Activated naive CD4-positive, alpha-beta T cell treated with anti-CD3 and anti-CD28 coated beads, Interleukin-2, amount 50 U/mL, for 24 hours (primary cell): ENCODE measurements around the gene SHISA2.
"Not testable (repeated sequence)": the region's sequence is repeated elsewhere in the genome, so short reads cannot be mapped to it uniquely, and the experiment has no call there.

Experiments
- H3K27ac Mint-ChIP-seq: one replicate; pipeline ENCODE4 v1.8.0; 2021; ENCODE audit warnings: mild to moderate bottlenecking, mixed read lengths
- H3K27me3 Mint-ChIP-seq: one replicate; pipeline ENCODE4 v1.8.0; 2021; ENCODE audit warnings: mixed read lengths
- H3K36me3 Mint-ChIP-seq: one replicate; pipeline ENCODE4 v1.8.0; 2021; ENCODE audit warnings: mixed read lengths
- H3K4me1 Mint-ChIP-seq: one replicate; pipeline ENCODE4 v1.8.0; 2021; ENCODE audit warnings: mixed read lengths
- H3K4me3 Mint-ChIP-seq: one replicate; pipeline ENCODE4 v1.8.0; 2021; ENCODE audit warnings: mild to moderate bottlenecking, mixed read lengths
- H3K9me3 Mint-ChIP-seq: one replicate; pipeline ENCODE4 v1.8.0; 2021; ENCODE audit warnings: mixed read lengths

The SHISA2 gene

DNA sequence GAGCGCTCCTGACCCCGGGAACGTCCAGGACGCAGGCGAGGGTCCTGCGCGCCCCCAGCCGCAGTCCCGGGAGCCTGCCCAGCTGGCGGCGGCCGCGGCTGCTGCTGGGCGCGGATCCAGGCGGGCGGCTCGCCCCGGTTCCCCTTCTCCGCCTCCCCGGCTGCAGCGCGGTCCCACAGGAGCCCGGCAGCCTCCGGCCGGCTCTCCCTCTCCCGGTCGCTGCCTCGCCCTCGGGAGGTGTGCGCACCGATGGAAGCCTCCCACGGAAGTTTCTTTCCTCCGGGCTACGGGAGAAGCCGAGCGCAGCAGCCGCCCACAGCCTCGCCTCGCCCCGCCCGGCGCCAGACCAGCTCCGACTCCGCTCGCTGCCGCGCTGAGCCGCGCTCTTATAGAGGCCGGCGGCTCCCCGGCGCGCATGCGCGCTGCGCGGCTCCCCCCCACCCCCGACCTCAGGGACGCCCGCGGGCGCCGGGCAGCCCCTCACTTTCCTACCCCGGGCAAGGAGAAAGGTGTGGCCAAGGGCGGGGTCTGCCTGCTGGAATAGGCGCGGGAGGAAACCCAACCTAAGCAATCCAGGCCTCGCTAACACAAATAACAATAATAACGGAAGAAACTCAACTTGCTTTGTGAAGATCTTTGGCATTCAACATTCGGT, at the start of gene SHISA2:
SHISA2 (minus strand) TSS at position 360 of the 655 bp plus-strand sequence. CDS start 1,041 bp downstream, outside the sequence.
- peaks cover 15% of the 10 kb centered on the region for H3K27me3 Mint-ChIP-seq
- H3K36me3 Mint-ChIP-seq, result no peaks in the 10 kb centered on the region
- no peaks in the 10 kb centered on the region for H3K9me3 Mint-ChIP-seq
- H3K4me1 Mint-ChIP-seq, result peaks cover 15% of the 10 kb centered on the region
- H3K4me3 Mint-ChIP-seq, result peak within 1 kb of the TSS; percentile 74
- H3K27ac Mint-ChIP-seq, result no peak within 1 kb of the TSS

DNA sequence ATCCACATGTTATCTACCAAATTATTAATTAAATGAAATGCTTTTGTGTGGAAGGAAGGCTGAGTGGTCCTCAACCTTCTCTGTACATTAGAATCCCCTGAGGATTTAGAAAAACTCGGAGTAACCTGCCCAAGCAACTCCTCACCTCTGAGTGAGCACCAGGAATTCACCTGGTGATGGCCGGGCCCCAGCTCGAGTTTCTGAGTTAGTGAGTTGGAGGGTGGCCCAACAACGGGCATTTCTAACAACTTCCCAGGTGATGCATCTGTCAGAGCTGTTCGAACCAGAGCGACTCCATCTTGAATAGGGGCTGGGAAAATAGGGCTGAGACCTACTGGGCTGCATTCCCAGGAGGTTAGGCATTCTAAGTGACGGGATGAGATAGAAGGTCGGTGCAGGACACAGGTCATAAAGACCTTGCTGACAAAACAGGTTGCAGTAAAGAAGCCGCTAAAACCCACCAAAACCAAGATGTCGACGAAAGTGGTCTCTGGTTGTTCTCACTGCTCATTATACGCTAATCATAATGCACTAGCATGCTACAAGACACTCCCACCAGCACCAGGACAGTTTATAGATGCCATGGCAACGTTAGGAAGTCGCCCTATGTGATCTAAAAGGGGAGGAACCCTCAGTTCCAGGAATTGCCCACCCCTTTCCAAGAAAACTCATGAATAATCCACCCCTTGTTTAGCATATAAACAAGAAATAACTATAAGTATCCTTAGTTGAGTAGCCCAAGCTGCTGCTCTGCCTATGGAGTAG, 44.2 kb upstream of the SHISA2 start:
- no peaks in the 10 kb centered on the region for H3K4me1 Mint-ChIP-seq
- H3K9me3 Mint-ChIP-seq, result no peaks in the 10 kb centered on the region
- no peaks in the 10 kb centered on the region for H3K36me3 Mint-ChIP-seq
- no peak overlapping the region for H3K27ac Mint-ChIP-seq
- peaks cover 19% of the 10 kb centered on the region for H3K27me3 Mint-ChIP-seq
- H3K4me3 Mint-ChIP-seq, result no peak overlapping the region

DNA sequence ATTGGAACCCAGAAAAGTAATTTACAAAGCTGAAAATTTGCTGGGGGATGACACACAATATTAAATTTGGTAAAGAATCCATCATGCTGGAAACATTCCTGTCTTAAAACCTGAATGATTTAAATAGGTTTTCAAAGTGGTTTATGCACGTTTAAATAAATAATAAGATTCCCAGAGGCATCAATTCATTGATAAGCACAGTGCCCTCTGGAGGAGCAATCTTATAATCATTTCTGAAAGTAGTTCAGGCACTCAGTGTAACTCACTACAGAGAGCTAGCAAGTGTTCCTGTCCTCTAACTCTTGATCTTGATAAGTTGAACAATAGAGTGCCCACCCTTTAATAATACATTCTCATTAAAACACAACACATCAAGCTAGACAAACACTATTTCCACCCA, 43.5 kb upstream of the SHISA2 start:
- Mint-ChIP-seq H3K4me3 (no peak overlapping the region), H3K27me3 (peaks cover 19% of the 10 kb centered on the region), H3K36me3 (no peaks in the 10 kb centered on the region), H3K9me3 (no peaks in the 10 kb centered on the region), H3K4me1 (no peaks in the 10 kb centered on the region), H3K27ac (no peak overlapping the region)

DNA sequence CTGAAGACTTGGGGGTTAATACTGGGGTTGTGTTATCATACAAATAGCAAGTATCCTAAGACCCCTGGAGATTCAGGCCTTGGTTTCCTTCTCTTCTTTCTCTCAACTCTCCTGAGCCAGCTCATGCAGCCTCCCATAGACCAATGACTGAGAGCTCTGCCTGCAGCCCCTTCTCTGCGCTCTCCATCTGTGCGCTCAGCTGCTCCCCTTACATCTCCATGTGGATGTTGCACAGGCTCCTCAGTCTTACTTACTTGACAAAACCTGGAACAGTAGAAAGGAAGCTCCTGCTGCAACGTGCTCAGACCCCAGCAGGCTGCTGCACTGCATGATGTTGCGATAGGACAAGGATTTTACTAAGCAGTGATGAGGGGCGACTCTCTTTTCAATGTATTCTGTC, 25.0 kb upstream of the SHISA2 start:
- H3K9me3 Mint-ChIP-seq, H3K4me1 Mint-ChIP-seq, H3K27ac Mint-ChIP-seq, H3K4me3 Mint-ChIP-seq, H3K36me3 Mint-ChIP-seq: not testable (repeated sequence)
- peaks cover 16% of the 10 kb centered on the region for H3K27me3 Mint-ChIP-seq

DNA sequence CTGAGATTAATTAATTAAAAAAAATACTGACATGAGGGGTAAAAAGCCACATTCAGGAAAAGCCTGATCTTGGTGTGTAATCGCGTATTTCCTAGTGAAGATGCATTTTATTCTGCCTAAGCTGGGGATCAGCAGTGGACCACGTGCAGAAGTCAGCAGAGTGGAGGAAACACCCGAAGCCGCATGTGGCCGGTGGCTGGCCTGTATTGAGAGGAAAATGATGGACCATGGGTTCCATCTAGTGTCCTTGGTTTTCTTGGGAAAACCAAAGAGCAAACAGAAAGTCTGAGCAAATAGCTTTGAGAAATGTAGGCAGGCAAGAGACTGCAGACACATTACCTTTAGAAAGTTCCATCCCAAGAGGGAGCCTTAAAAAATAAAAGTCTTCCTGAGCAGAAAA, 23.7 kb upstream of the SHISA2 start:
- Mint-ChIP-seq H3K36me3 (no peaks in the 10 kb centered on the region), H3K9me3 (no peaks in the 10 kb centered on the region), H3K27me3 (peaks cover 20% of the 10 kb centered on the region), H3K4me3 (no peak overlapping the region), H3K27ac (no peak overlapping the region), H3K4me1 (no peaks in the 10 kb centered on the region)

DNA sequence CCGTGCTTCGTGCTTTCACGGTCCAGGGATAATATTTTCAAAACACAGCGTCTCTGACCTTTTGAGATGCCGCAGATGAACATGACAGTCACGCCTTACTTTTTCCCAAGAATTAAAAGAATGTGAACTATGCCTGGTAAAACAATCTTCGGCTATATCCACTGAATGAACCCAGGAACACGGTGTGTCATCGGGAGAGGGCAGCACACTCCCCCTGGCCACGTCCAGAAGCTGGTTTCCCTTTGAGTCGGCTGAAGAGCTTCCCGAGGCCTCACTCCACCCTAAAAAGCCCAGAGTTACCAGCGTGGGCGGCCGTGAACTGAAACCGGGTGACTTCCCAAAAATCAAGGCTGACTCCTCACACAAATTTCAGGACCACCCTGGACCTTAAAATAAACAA, 22.9 kb upstream of the SHISA2 start:
- peaks cover 21% of the 10 kb centered on the region for H3K27me3 Mint-ChIP-seq
- no peaks in the 10 kb centered on the region for H3K9me3 Mint-ChIP-seq
- H3K27ac Mint-ChIP-seq, result no peak overlapping the region
- H3K4me1 Mint-ChIP-seq, result no peaks in the 10 kb centered on the region
- no peak overlapping the region for H3K4me3 Mint-ChIP-seq
- H3K36me3 Mint-ChIP-seq, result no peaks in the 10 kb centered on the region

DNA sequence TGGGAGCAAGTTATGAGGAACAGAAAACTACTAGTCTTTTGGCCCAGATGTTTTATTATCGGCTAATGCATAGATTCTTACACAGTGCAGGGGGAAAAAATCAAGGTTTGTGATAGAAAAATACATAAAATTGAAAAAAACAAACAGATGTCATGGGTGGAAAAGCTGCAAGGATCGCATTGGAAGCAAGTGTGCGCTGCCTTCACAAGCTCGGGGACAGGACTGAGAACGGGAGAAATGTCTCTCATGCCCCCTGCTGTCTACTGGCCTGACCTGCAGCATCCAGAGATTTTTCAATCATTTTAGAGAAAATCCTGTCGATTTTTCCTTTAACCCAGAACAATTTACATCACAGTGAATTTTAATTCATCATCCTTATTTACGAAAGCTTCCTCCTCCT, 20.5 kb upstream of the SHISA2 start:
- H3K27me3 Mint-ChIP-seq, result peaks cover 19% of the 10 kb centered on the region
- H3K4me1 Mint-ChIP-seq, result not testable (repeated sequence)

DNA sequence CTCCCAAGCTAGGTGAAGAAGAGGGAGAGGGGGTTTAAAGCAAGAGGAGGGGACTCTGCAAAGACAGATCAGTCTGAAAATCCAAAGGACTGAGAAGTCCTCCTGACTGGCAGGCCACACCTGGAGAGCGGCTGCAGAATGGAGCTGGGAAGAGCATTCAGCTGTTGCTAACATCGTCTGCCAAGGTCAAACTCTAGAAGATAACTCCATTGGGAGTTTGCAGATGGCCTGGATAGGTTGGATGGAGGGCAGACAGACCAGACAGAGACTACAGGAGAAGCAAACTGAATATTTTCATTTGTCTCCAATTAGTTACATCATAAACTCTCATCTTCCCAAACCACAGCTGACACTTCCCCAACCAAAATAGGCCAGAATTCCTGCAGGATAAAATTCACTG, 19.9 kb upstream of the SHISA2 start:
- Mint-ChIP-seq H3K27ac (no peak overlapping the region), H3K4me3 (no peak overlapping the region), H3K27me3 (peaks cover 15% of the 10 kb centered on the region), H3K4me1 (no peaks in the 10 kb centered on the region), H3K9me3 (no peaks in the 10 kb centered on the region), H3K36me3 (no peaks in the 10 kb centered on the region)

More for the DNA sequence above, 20.5 kb upstream of the SHISA2 start:
- H3K27ac Mint-ChIP-seq, H3K9me3 Mint-ChIP-seq, H3K4me3 Mint-ChIP-seq, H3K36me3 Mint-ChIP-seq: not testable (repeated sequence)

DNA sequence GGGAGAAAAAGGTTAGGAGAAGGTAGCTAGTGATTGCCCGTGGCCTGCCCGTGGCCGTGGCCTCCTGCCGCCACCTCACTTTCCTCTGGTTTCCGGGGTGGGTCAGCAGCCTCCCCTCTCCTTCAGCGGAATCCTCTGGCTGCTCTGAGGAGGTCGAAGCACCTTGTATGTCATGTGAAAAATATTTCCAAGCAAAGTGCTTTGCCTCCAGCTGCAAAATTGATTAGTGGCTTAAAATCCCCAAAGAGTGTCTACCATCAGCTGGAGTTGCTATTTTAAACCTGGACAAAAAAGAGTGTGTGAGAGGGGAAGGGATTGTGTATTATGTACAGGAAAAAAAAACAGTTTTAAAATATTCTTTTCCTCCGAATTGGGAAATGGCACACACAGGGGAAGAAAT, 17.8 kb upstream of the SHISA2 start:
- H3K4me1 Mint-ChIP-seq, H3K4me3 Mint-ChIP-seq, H3K27ac Mint-ChIP-seq, H3K36me3 Mint-ChIP-seq, H3K9me3 Mint-ChIP-seq: not testable (repeated sequence)
- H3K27me3 Mint-ChIP-seq, result peaks cover 12% of the 10 kb centered on the region

DNA sequence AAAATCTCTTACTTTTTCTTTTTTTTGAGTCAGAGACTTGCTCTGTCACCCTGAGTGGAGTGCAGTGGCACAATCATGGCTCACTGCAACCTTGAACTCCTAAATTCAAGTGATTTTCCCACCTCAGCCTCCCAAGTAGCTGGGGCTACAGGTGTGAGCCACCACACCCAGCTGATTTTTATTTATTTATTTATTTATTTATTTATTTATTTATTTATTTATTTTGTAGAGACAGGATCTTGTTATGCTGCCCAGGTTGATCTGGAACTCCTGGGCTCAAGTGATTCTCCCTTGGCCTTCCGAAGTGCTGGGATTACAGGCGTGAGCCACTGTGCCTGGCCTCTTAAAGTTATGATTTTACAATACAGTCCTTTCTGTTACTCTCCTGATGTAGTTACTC, 16.6 kb upstream of the SHISA2 start:
- H3K27me3 Mint-ChIP-seq, result peaks cover 12% of the 10 kb centered on the region
- H3K36me3 Mint-ChIP-seq, H3K27ac Mint-ChIP-seq, H3K4me3 Mint-ChIP-seq, H3K9me3 Mint-ChIP-seq, H3K4me1 Mint-ChIP-seq: not testable (repeated sequence)

DNA sequence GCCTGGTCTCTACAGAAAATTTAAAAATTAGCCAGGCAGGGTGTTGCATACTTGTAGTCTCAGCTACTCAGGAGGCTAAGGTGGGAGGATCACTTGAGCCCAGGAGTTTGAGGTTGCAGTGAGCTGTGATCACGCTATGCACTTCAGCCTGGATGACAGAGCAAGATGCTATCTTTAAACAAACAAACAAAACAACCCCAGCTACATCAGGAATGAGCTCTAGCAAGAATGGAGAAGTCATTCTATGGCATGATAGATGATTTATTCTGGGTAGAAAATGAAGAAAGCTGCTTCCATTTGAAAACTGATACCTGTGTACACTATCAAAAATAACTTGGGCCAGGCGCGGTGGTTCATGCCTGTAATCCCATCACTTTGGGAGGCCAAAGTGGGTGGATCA, 15.8 kb upstream of the SHISA2 start:
- H3K27ac Mint-ChIP-seq, result no peak overlapping the region
- H3K4me3 Mint-ChIP-seq, result no peak overlapping the region
- H3K4me1 Mint-ChIP-seq, result no peaks in the 10 kb centered on the region
- H3K36me3 Mint-ChIP-seq, result no peaks in the 10 kb centered on the region
- no peaks in the 10 kb centered on the region for H3K9me3 Mint-ChIP-seq
- H3K27me3 Mint-ChIP-seq, result peaks cover 12% of the 10 kb centered on the region

DNA sequence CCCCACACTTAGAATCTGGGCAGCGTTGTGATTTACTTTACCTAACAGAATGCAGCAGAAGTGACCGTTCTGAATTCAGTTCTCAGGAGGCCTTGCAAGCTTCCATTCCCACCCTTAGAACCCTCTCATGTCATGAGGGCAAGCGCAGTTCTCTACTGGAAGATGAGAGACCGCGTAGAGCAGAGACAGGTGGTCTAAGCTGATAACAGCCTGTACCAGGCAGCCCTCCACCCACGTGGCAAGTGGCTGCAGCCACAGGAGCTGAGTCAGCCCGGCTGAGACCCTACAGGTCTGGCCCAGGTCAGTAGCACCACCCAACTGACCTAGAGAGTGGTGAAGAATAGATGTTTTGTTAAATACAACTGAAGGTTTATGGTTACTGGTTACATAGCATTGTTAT, 14.7 kb upstream of the SHISA2 start:
- not testable (repeated sequence) for H3K9me3 Mint-ChIP-seq, H3K27me3 Mint-ChIP-seq, H3K27ac Mint-ChIP-seq

DNA sequence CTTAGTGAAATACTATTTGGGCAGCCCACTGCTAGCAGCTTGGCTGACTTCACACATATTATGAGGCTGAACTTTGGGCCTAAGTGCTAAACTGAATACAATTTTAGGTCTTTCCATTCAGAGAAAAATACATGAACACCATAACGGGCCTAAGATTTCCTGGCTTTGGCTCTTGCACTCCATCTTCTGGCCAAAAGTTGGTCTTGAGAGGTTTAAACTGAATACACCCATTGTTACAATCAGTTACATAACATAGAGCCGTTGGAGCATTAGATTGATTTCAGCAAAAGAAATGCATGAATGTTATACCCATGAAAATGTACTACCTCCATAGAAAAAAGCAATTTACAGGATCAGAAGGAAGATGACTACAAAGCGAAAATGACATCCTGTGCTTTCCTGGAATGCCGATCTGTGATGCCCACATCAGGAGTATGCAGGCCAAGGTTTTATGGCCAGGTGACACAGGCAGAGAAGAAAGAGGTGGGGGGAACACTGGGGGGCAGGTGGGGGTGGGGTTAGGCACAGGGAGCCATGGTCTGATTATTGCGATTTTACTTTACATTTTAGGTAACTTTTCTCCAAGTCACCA, 11.1 kb upstream of the SHISA2 start:
- Mint-ChIP-seq H3K27ac (no peak overlapping the region), H3K9me3 (no peaks in the 10 kb centered on the region), H3K4me1 (peaks cover 3% of the 10 kb centered on the region), H3K36me3 (no peaks in the 10 kb centered on the region), H3K27me3 (no peaks in the 10 kb centered on the region), H3K4me3 (no peak overlapping the region)

More for the DNA sequence above, 14.7 kb upstream of the SHISA2 start:
- H3K4me1 Mint-ChIP-seq, H3K4me3 Mint-ChIP-seq, H3K36me3 Mint-ChIP-seq: not testable (repeated sequence)

DNA sequence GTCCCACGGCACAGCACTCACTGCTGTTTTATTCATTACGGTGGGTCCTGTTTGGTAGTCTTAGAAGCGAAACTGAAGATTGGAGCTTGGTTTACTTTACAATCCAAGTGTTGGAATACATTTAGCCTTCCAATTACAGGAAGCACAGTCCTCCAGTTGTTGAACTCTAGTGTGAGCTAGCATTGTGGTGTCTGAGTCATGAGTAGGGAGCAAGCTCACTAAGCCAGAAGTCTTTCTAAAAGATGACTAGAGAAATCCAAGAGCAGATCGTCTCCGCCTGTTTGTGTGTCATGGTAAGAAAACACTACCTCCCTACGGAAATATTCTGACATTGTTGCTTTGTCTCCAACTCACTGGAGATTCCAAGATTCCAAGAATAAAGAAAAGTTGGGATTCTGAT, 10.1 kb upstream of the SHISA2 start:
- no peaks in the 10 kb centered on the region for H3K36me3 Mint-ChIP-seq
- no peak overlapping the region for H3K4me3 Mint-ChIP-seq
- H3K27me3 Mint-ChIP-seq, result no peaks in the 10 kb centered on the region
- H3K27ac Mint-ChIP-seq, result no peak overlapping the region
- peaks cover 3% of the 10 kb centered on the region for H3K4me1 Mint-ChIP-seq
- H3K9me3 Mint-ChIP-seq, result no peaks in the 10 kb centered on the region

DNA sequence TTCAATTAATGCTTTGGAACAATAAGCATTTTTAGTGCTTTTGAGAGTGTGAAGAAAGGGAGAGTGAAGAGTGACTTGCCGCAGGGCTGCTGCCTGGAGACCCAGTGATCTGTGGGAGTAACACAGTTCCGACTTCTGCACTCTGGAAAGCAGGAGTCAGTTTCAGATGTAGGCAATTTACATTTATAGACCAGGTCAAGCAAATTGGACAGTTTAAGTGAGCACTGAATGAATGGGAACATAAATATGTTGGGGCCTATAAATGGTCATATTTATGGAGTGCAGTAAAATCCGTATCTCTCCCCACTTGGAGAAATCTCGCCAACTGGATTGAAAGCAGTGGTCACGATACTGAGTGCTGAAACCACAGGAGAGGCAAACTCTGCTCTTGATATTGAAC, 9.4 kb upstream of the SHISA2 start:
- Mint-ChIP-seq H3K27ac (no peak overlapping the region), H3K4me1 (peaks cover 3% of the 10 kb centered on the region), H3K27me3 (no peaks in the 10 kb centered on the region), H3K36me3 (no peaks in the 10 kb centered on the region), H3K4me3 (no peak overlapping the region), H3K9me3 (no peaks in the 10 kb centered on the region)

DNA sequence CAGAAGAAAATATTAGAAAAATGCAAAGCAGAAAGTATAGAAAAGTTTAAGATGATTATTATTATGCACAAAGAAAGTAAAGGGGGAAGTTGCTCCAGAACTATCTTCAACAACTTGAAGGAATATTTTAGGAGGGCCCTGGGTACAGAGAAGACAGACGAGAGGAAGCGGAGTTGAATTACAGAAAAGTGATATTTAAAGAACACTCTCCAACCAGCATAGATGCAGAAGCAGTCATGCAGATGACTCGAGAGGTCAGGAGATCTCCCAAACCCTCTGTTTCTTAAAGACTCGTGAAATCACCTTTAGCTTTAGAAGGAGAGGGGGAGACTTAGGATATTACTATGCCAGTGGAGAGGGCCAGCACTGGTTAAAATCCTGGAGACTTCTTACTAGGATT, 8.5 kb upstream of the SHISA2 start:
- Mint-ChIP-seq H3K9me3 (no peaks in the 10 kb centered on the region), H3K4me1 (peaks cover 3% of the 10 kb centered on the region), H3K27me3 (no peaks in the 10 kb centered on the region), H3K36me3 (no peaks in the 10 kb centered on the region), H3K27ac (no peak overlapping the region), H3K4me3 (no peak overlapping the region)
